Skin epidermis (tissue), 12 donors: ENCODE measurements around the gene TOR1B.

Experiments used
- H3K27ac ChIP-seq, 21 experiments: fragments of 200-600 bp; sonication (generic) in 11 of 21; one replicate each; pipeline ENCODE4 v1.5.0; 2020; ENCODE audit warnings: mild to moderate bottlenecking in 3 of 21, inconsistent platforms in 2 of 21, moderate library complexity in 2 of 21
- H3K4me3 ChIP-seq, 7 experiments: fragments of 200-600 bp; sonication (generic) in 2 of 7; one replicate each; pipeline ENCODE4 v1.5.0; 2020; ENCODE audit warnings: inconsistent platforms in 2 of 7, mild to moderate bottlenecking in 2 of 7, moderate library complexity in 1 of 7

The TOR1B gene

GRCh38 chr9:129835128-129835859, 32.3 kb downstream of the TOR1B start, which contains the start of the genes C9orf78 and USP20:
C9orf78 (minus strand) TSS chr9:129835275; CDS start chr9:129835221, 54 bp downstream.
USP20 (plus strand) TSS chr9:129835458; CDS start chr9:129852556, 17,098 bp downstream.
- H3K27ac ChIP-seq, result peak within 1 kb of the TSS; percentile 43 to 95 (median 92)
- H3K4me3 ChIP-seq, result peak within 1 kb of the TSS; percentile 70 to 100 (median 97)

- peak overlapping the region; percentile 43 to 95 (median 92) for H3K27ac ChIP-seq
These were observed 32.9 kb downstream of the TOR1B start for GRCh38 chr9:129835860-129836223.

GRCh38 chr9:129836311-129837007, 33.5 kb downstream of the TOR1B start:
- Histone ChIP-seq H3K27ac (peak overlapping the region in 14 of 21 experiments; percentile 90 to 95 (median 92)), H3K4me3 (peak overlapping the region; percentile 70 to 100 (median 97))

More at GRCh38 chr9:129835860-129836223, 32.9 kb downstream of the TOR1B start:
- peak overlapping the region; percentile 70 to 100 (median 97) for H3K4me3 ChIP-seq

GRCh38 chr9:129838707-129839259, 35.8 kb downstream of the TOR1B start:
- Histone ChIP-seq H3K4me3 (no peak overlapping the region), H3K27ac (peak overlapping the region in 1 of 21 experiments; percentile 37)

- Histone ChIP-seq H3K27ac (peak overlapping the region in 6 of 21 experiments; percentile 9 to 39 (median 30)), H3K4me3 (no peak overlapping the region)
These were observed 36.5 kb downstream of the TOR1B start for GRCh38 chr9:129839324-129840023.

- H3K27ac ChIP-seq, result peak overlapping the region in 5 of 21 experiments; percentile 9 to 39 (median 32)
- H3K4me3 ChIP-seq, result no peak overlapping the region
These were observed 37.0 kb downstream of the TOR1B start for GRCh38 chr9:129840034-129840433.

- Histone ChIP-seq H3K27ac (no peak overlapping the region), H3K4me3 (no peak overlapping the region)
These were observed 38.1 kb downstream of the TOR1B start for GRCh38 chr9:129841071-129841470.

GRCh38 chr9:129845373-129845772, 42.4 kb downstream of the TOR1B start:
- H3K27ac ChIP-seq, result peak overlapping the region in 3 of 21 experiments; percentile 22 to 24 (median 24)
- no peak overlapping the region for H3K4me3 ChIP-seq

GRCh38 chr9:129848712-129849441, 45.9 kb downstream of the TOR1B start:
- H3K27ac ChIP-seq, result no peak overlapping the region

GRCh38 chr9:129849901-129850300, 46.9 kb downstream of the TOR1B start:
- Histone ChIP-seq H3K27ac (no peak overlapping the region), H3K4me3 (no peak overlapping the region)

More at GRCh38 chr9:129848712-129849441, 45.9 kb downstream of the TOR1B start:
- no peak overlapping the region for H3K4me3 ChIP-seq

- Histone ChIP-seq H3K27ac (no peak overlapping the region), H3K4me3 (no peak overlapping the region)
These were observed 48.0 kb downstream of the TOR1B start for GRCh38 chr9:129850821-129851550.

GRCh38 chr9:129851821-129852220, 48.8 kb downstream of the TOR1B start:
- no peak overlapping the region for H3K4me3 ChIP-seq
- H3K27ac ChIP-seq, result no peak overlapping the region

GRCh38 chr9:129852579-129852978, 49.6 kb downstream of the TOR1B start:
- no peak overlapping the region for H3K4me3 ChIP-seq
- peak overlapping the region in 1 of 21 experiments; percentile 4 for H3K27ac ChIP-seq

- H3K4me3 ChIP-seq, result no peak overlapping the region
- H3K27ac ChIP-seq, result no peak overlapping the region
These were observed 50.6 kb downstream of the TOR1B start for GRCh38 chr9:129853614-129854013.

GRCh38 chr9:129854588-129855110, 51.7 kb downstream of the TOR1B start:
- no peak overlapping the region for H3K4me3 ChIP-seq
- peak overlapping the region in 1 of 21 experiments; percentile 42 for H3K27ac ChIP-seq

GRCh38 chr9:129857207-129857606, 54.2 kb downstream of the TOR1B start:
- Histone ChIP-seq H3K27ac (no peak overlapping the region), H3K4me3 (no peak overlapping the region)

GRCh38 chr9:129858167-129858962, 55.4 kb downstream of the TOR1B start:
- H3K4me3 ChIP-seq, result no peak overlapping the region
- peak overlapping the region in 1 of 21 experiments; percentile 21 for H3K27ac ChIP-seq
